ENCODE data around the gene RGS12.

DNA sequence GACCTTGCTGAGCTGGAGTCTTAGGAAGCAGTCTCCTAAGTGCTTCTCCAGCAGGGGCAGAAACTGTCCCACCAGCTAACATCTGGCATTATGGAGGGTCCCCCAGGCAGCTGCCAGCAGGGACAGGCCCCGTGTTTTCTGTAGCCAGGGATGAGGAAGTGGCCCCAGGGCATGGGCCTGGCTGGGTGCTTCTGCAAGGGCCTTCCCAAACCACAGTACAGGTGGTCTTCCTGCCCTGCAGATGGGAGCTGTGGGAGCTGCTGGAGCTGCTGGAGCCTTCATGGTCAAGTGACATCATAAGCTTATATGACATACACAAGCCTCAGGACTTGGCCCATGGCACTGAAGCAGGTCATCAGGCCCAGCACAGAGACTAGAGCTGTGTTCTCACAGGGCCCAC, 48.8 kb upstream of the RGS12 start:
- TF ChIP-seq CTCF (conservative IDR thresholded peaks at IDR 0.05) (no peak), EZH2 (IDR thresholded peaks at IDR 0.05; ENCODE audit: low read depth) (no peak)

Data from PC-9 (cell line).